DND-41 (cell line): Measurements from ENCODE around the gene GPR179.

Source experiments
- ATAC-seq: fragments of 200-7000 bp; cut with Tn5 transposase; 3 replicates; pipeline ENCODE4 v1.9.1; 2021; ENCODE audit warnings: low read depth; ENCODE audit not compliant: insufficient read depth
- DNase-seq: peaks from one replicate; pipeline ENCODE4 v3.0.0-alpha.2; 2020
- H2AFZ ChIP-seq: 2 replicates; pipeline ENCODE4 v1.6.0; 2012; ENCODE audit warnings: low read depth, low read length
- H3K27ac ChIP-seq: 2 replicates; pipeline ENCODE4 v1.5.1; 2012; ENCODE audit warnings: low read length, inconsistent platforms
- H3K27me3 ChIP-seq: fragments of 200-600 bp; sonication (generic); 2 replicates; pipeline ENCODE4 v1.6.0; 2012; ENCODE audit warnings: low read length, mild to moderate bottlenecking, inconsistent platforms; ENCODE audit not compliant: insufficient read depth, poor library complexity
- H3K36me3 ChIP-seq: 2 replicates; pipeline ENCODE4 v1.5.1; 2012; ENCODE audit warnings: low read length, inconsistent platforms; ENCODE audit not compliant: insufficient read depth
- H3K4me1 ChIP-seq: 2 replicates; pipeline ENCODE4 v1.5.1; 2012; ENCODE audit warnings: mild to moderate bottlenecking, low read length; ENCODE audit not compliant: insufficient read depth
- H3K4me2 ChIP-seq: 2 replicates; pipeline ENCODE4 v1.6.0; 2012; ENCODE audit warnings: mild to moderate bottlenecking, moderate library complexity, low read length, inconsistent platforms; ENCODE audit not compliant: insufficient read depth
- H3K4me3 ChIP-seq, 2 experiments: fragments of 200-600 bp in 1 of 2; shearing (Covaris generic) in 1 of 2; 2 replicates each; pipeline ENCODE4 v1.5.1; 2012 to 2016; ENCODE audit warnings: inconsistent platforms in 2 of 2, low read length in 2 of 2, mild to moderate bottlenecking in 2 of 2, low read depth in 1 of 2, moderate library complexity in 1 of 2
- H3K79me2 ChIP-seq: 2 replicates; pipeline ENCODE4 v1.6.0; 2012; ENCODE audit warnings: low read length, inconsistent platforms; ENCODE audit not compliant: insufficient read depth
- H3K9ac ChIP-seq: 2 replicates; pipeline ENCODE4 v1.6.0; 2012; ENCODE audit warnings: low read depth, mild to moderate bottlenecking, inconsistent platforms, low read length, moderate library complexity
- H3K9me3 ChIP-seq: 2 replicates; pipeline ENCODE4 v1.5.1; 2012; ENCODE audit warnings: low read length, moderate library complexity, mild to moderate bottlenecking, inconsistent platforms; ENCODE audit not compliant: insufficient read depth, severe bottlenecking
- H4K20me1 ChIP-seq: 2 replicates; pipeline ENCODE4 v1.6.0; 2012; ENCODE audit warnings: low read length; ENCODE audit not compliant: insufficient read depth
- EZH2 ChIP-seq: IDR thresholded peaks from 3 replicates; pipeline ENCODE4 v1.6.1; 2012; ENCODE audit warnings: borderline replicate concordance, low read depth, mild to moderate bottlenecking, moderate library complexity, low read length, inconsistent platforms; ENCODE audit not compliant: severe bottlenecking
- TF ChIP-seq, protein P1 (sequence below): IDR thresholded peaks from 2 replicates; pipeline ENCODE4 v1.5.1; 2012; ENCODE audit warnings: borderline replicate concordance, low read length, moderate library complexity, mild to moderate bottlenecking; ENCODE audit not compliant: poor library complexity, severe bottlenecking; ENCODE audit errors: extremely low read depth

GPR179 gene

DNA sequence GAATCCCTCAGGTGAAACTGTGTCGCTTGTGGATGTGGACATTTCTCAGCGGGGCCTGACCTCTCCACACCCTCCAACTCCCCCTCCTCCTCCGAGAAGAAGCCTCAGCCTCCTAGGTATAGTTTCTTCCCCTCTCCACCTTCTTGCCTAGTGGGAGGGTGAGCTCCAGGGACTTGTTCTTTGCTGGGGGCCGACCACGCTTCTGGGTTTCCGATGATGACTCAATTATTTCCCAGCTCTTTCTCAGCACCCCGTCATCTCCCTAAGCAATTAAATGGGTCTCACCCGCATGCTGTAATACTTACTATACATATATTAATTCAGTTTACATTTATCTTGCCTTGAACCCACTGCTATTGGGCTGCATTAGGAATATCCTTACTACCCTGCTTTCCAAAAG is 21.0 kb upstream of the GPR179 start:
- no peak overlapping the region for H2AFZ ChIP-seq
- H3K79me2 ChIP-seq: peaks cover 28% of the 10 kb centered on the region
- peaks cover 13% of the 10 kb centered on the region; the same call in 1 of the 2 replicates for H4K20me1 ChIP-seq
- H3K27ac ChIP-seq: no peak overlapping the region
- H3K9ac ChIP-seq: no peak overlapping the region
- TF ChIP-seq EZH2: no peak
- H3K36me3 ChIP-seq: peaks cover 68% of the 10 kb centered on the region
- H3K4me1 ChIP-seq: no peaks in the 10 kb centered on the region
- H3K9me3 ChIP-seq: no peaks in the 10 kb centered on the region
- no peak overlapping the region for H3K4me2 ChIP-seq
- H3K27me3 ChIP-seq: no peaks in the 10 kb centered on the region
- ATAC-seq (no peak), DNase-seq (no peak)
- no peak overlapping the region for H3K4me3 ChIP-seq

GRCh38 chr17:38363016-38363415 is 19.3 kb upstream of the GPR179 start:
- Histone ChIP-seq H3K27ac (no peak overlapping the region), H3K27me3 (no peaks in the 10 kb centered on the region), H4K20me1 (peaks cover 14% of the 10 kb centered on the region; the same call in 1 of the 2 replicates), H3K4me1 (no peaks in the 10 kb centered on the region), H3K79me2 (peaks cover 45% of the 10 kb centered on the region), H3K9ac (no peak overlapping the region), H3K9me3 (no peaks in the 10 kb centered on the region), H3K4me2 (no peak overlapping the region), H2AFZ (no peak overlapping the region), H3K36me3 (peaks cover 52% of the 10 kb centered on the region), H3K4me3 (no peak overlapping the region)
- ATAC-seq: no peak
- DNase-seq: no peak
- TF ChIP-seq, protein P1, sequence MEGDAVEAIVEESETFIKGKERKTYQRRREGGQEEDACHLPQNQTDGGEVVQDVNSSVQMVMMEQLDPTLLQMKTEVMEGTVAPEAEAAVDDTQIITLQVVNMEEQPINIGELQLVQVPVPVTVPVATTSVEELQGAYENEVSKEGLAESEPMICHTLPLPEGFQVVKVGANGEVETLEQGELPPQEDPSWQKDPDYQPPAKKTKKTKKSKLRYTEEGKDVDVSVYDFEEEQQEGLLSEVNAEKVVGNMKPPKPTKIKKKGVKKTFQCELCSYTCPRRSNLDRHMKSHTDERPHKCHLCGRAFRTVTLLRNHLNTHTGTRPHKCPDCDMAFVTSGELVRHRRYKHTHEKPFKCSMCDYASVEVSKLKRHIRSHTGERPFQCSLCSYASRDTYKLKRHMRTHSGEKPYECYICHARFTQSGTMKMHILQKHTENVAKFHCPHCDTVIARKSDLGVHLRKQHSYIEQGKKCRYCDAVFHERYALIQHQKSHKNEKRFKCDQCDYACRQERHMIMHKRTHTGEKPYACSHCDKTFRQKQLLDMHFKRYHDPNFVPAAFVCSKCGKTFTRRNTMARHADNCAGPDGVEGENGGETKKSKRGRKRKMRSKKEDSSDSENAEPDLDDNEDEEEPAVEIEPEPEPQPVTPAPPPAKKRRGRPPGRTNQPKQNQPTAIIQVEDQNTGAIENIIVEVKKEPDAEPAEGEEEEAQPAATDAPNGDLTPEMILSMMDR: no peak
- no peak for TF ChIP-seq EZH2

DNA sequence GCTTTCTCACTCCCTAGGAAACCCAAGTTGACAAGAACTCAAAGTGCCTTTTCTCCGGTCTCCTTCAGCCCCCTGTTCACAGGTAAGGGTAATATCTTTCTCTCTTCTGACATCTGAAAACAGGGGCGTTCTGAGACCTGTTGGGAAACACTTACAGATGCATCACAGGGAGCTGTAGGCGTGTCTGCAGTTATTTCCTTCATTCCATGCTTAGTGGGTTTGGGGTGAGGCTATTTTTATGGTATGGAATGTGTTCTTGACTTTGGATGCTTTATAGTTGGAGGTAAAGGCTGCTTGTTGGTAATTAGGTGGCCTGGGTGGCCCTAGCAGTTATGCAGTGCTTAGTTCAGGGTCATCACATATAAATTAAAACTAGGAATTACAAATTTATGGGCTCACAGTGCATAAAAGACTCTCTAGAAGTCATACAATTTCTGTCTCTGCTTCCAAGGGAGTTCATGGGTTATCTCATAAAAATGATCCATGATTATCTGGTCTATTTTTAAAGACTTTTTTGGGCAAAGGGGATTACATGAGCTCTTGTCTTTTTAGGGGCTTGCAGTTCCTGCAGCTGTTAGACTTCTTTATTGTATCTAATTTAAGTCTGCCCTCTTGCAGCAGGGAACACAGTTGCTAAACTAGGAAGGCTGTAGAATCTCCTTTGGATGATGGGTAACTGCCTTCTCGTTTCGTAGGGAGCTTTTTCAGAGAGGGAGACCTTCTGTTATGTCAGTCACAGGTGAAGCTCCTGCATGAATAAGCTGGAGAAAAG is 18.1 kb upstream of the GPR179 start:
- ATAC-seq (no peak), DNase-seq (no peak)
- peaks cover 4% of the 10 kb centered on the region; the same call in 1 of the 2 replicates for H3K4me1 ChIP-seq
- H3K4me3 ChIP-seq: no peak overlapping the region
- H4K20me1 ChIP-seq: peaks cover 24% of the 10 kb centered on the region; the same call in 1 of the 2 replicates
- peaks cover 56% of the 10 kb centered on the region for H3K79me2 ChIP-seq
- peaks cover 45% of the 10 kb centered on the region for H3K36me3 ChIP-seq
- H3K27me3 ChIP-seq: no peaks in the 10 kb centered on the region
- H3K9ac ChIP-seq: no peak overlapping the region
- TF ChIP-seq EZH2: no peak
- TF ChIP-seq, protein P1: no peak
- no peak overlapping the region for H3K4me2 ChIP-seq
- H2AFZ ChIP-seq: no peak overlapping the region
- H3K27ac ChIP-seq: no peak overlapping the region
- no peaks in the 10 kb centered on the region for H3K9me3 ChIP-seq

DNA sequence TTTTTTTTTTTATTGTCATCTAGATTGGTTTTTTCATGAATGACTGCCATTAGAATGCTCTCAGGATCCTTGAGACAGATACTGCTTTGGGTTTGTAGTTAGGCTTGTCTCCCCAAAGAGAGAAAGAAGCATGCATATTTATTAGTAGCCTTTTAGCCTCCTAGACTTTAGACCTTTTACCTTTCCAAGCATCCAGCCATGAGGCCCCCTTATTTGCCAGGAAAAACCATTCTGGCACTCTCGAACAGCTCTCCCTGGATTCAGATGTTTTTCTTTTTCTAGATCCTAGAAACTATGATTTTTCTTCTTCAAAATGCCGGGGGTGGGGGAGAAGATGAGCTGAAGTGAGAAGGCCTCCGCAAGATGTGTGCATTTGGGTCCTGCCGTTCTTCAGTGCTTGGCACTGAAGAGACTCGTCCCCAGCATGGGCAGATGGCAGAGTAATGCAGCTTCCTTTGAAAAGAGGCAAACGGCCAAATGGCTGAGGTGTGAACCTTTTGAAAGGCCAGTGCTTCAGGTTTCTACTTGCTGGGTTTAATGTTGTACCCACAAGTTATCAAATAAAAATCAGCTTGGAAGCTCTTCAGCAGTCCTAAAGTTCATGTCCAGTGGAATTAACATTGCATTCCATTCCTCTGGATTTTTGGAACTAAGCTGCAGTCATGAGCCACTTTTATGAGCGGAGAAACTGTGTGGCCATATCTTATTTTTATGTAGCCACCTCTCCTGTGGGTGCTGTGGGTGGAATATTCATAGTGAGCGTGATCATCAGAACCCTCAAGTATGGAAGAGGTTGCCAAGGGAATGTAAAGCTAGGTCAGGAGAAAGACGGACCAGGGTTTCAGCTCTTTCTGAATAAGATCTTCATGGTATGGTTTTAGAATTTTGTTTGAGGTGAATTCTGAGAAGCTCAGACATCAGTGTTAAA is 15.1 kb upstream of the GPR179 start:
- peaks cover 34% of the 10 kb centered on the region for H3K4me1 ChIP-seq
- no peak for DNase-seq
- ATAC-seq: no peak
- H2AFZ ChIP-seq: no peak overlapping the region
- no peak overlapping the region for H3K9ac ChIP-seq
- peaks cover 29% of the 10 kb centered on the region for H3K36me3 ChIP-seq
- peaks cover 79% of the 10 kb centered on the region for H3K79me2 ChIP-seq
- TF ChIP-seq, protein P1: no peak
- TF ChIP-seq EZH2: no peak
- H3K4me2 ChIP-seq: peak overlapping the region; percentile 13; the same call in 1 of the 2 replicates
- H3K27me3 ChIP-seq: no peaks in the 10 kb centered on the region
- peaks cover 41% of the 10 kb centered on the region; the same call in 1 of the 2 replicates for H4K20me1 ChIP-seq
- H3K4me3 ChIP-seq: no peak overlapping the region
- H3K27ac ChIP-seq: no peak overlapping the region
- H3K9me3 ChIP-seq: no peaks in the 10 kb centered on the region
